ENCODE measurements around the gene GAMT.

The GAMT gene

DNA sequence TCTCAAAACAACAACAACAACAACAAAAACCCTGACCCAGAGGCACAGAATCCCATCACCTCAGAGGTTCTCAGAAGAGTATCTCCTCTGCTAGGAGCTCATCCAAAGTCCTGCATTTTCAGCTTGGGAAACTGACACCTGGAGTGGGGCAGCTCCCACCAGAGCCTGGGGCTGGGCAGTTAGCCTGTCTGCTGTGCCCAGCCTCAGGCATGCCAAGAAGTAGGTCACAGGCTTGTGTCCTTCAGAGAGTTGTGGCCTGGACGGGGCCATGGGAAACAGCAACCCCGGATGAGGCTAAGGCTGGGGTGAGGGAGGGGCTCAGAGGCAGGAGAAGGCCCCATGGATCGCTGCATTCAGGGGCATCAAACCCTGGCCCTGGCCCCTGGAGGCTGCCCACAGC, 15.5 kb downstream of the GAMT start:
- no peak for DNase-seq (ENCODE audit: low read depth in 3 of 3)

DNA sequence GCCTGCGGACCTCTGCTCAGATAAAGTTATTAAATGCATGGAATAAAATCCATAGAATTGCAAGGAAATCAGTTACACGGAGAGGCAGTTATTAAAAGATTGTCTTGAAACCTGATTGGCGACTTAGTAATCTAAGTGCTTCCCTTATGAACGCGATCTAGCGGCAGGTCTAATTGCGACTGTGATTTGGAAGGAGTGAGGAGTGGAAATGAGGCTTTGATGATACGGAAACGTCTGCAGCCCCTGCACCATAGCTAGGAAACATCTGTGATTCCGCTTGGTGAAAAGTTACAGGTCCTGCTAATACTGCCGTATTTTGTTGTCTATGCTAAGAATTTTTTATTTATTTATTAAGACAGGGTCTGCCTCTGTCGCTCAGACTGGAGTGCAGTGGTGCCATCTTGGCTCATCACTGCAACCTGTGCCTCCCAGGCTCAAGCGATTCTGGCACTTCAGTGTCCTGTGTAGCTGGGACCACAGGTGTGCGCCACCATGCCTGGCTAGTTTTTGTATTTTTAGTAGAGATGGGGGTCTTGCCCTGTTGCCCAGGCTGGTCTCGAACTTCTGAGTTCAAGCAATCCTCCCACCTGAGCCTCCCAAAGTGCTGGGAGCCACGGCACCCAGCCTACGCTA, 16.7 kb downstream of the GAMT start:
- no peak for DNase-seq (ENCODE audit: low read depth in 3 of 3)

DNA sequence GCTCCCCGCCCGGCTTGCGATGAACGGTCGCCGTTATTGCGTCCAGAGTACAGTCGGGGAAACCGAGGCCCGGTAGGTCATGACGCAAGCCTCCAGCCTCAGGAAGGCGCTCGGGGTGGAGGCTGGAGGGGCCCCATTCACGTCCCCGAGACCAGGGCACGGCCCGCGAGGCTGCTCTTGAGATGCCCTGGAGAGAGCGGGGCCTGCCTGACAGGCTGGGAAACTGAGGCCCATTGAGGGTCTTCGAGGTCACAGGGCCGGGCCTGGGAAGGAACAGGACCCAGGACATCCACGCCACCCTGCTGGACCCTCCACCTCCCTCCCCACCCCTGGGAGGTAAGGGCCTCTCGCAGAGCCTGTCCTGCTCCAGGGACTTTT, 17.3 kb downstream of the GAMT start:
- DNase-seq (ENCODE audit: low read depth in 3 of 3) = no peak

DNA sequence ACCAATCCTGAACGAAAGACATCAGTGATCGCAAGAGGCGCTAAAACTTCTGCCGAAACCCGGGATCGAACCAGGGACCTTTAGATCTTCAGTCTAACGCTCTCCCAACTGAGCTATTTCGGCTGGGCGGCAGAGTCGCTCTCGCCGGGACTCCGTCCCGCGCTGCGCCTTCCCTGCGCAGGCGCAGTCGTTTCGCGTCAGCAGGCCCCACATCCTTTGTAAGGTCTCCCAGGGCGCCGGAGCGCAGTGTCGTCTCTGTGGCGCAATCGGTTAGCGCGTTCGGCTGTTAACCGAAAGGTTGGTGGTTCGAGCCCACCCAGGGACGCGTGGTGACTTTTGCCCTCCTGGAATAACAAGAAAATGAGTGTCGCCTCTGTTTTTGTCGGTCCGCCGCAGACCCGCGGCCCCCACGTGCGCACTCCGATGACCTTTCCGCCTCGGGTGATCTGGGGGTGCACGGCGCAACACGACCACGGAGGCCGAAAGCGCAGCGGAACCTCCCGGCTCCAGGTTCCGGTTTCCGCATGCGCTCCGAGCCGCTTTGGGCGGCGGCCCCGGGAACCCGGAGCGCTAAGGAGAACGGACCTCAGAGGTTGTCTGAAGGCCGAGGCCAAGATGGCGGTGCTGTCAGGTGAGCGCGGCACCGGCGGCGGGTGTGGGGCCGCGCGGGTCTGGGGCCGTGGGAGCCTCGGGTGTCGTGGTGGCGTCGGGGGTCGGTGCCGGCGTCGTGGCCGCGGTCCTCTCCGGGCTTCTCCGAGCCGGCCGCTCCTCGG, 17.8 kb downstream of the GAMT start, which contains the start of gene NDUFS7:
TSS of gene NDUFS7 (plus strand) at position 596 of the 773 bp plus-strand sequence. CDS start at position 616, 20 bp downstream.
- peak; percentile 86 to 90 (median 88) for DNase-seq (ENCODE audit: low read depth in 3 of 3)

DNA sequence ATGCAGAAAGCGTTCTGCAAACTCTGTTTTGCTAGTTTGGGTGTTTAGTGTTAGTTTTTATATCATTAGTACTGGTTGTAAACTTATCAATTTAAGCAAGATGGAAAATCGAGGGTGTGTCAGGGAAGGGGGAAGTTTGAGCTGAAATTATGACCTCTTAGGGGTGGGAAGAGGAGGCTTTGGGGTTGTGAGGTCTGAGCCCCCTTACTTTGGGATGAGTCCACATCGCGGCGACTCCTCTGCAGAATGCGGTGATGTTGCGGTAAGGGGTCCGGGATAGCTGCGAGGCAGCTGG, 18.4 kb downstream of the GAMT start:
- DNase-seq (ENCODE audit: low read depth in 3 of 3) = no peak

DNA sequence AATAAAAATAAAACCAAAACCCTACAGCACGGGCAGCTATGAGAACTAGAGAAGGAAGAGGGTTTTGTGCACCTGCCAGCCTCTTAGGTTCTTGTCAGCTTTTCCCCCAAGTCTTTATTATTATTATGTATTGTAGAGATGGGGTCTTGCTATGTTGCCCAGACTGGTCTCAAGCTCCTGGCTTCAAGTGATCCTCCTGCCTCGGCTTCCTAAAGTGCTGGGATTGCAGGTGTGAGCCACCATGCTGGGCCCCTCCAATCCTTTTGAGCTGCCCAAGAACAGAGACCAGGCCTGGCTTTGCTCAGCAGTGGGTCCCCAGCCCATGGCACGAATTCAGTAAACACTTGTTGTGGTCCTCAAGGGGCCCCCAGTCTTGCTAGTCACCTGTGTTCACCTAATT, 19.1 kb downstream of the GAMT start:
- no peak for DNase-seq (ENCODE audit: low read depth in 3 of 3)

DNA sequence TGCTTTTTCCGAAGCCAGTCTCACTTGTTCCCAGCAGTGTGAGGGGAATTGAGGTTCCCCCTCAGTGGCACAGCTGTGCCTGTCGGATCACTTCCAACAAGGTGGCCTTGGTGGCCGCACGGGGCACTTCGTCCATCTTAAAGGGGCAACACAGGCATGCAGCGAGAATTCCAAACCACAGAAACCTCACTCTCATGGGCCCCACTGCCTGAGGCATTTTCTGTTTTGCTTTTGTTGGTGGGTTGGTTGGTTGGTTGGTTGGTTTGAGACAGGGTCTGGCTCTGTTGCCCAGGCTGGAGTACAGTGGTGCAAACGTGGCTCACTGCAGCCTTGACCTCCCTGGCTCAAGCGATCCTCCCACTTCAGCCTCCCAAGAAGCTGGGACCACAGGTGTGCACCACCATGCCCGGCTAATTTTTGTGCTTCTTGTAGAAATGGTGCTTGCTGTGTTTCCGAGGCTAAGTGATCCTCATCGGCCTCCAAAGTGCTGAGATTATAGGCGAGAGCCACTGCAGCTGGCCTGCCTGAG, 21.3 kb downstream of the GAMT start:
- no peak for DNase-seq (ENCODE audit: low read depth in 3 of 3)

DNA sequence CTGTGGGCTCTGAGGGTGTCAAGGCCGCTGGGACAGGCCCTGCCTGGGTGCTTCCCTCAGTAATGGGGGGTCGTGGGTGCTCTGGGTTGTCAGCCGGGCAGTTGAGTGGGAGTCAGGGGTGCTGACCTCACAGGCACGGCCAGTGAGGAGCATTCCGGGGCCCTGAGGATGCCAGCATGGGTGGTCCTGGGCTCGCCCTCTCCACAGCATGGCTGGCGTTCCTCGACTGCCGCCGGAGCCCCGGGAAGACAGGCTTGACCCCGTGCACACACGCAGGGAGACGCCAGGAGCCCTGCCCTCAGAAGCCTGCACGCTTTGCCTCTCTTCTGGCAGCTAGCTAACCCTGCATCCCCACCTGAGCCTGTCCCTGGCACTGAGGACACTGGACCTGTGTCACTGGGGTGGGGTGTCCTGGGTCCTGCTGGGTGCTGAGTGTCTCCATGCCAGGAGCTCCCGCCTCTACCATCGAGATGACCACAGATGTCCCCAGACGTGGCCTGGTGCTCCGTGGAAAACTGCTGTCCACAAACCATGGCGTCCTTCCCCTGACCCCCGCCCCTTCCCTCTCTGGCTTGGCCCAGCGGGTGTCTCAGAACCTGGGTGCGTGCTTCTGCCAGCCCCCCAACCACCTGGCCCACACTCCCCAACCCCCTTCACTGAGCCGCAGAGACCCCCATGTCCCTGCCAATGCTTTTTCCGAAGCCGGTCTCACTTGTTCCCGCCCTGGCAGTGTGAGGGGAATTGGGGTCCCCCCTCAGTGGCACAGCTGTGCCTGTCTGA, 22.0 kb downstream of the GAMT start:
- DNase-seq (ENCODE audit: low read depth in 3 of 3) = no peak

DNA sequence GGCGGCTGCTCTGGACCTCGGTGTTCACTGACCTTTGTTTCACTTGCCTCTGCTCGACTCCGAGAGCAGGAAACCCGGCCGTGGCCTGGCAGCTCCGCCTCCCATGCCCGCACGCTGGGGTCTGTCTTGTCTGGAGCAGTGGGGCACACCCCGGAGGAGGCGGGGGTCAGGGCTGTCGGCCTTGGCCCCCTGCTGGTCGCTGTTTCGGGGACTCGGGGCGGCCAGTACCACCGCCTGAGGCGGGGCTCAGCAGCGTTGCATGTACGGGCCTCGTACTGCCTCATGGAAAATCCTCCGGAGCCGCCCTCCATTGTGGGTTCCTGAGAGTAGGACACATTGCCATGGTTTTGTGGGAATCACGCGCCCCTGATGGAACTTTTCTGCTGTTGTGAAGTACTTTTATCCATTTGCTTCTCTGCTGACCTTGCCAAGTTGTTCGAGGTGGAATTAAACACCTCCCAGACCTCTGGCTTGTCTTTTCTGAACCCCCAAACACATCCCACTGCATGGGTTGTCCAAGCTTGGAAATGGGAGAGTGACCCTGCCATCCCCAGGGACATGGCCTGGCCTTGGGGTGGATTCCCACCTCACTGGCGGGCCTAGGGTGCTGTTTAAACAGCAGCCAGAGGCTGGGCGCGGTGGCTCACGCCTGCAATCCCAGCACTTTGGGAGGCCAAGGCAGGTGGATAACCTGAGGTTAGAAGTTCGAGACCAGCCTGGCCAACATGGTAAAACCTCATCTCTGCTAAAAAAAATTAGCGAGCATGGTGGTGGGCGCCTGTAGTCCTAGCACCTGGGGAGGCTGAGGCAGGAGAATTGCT, 23.2 kb downstream of the GAMT start:
- no peak for DNase-seq (ENCODE audit: low read depth in 3 of 3)

DNA sequence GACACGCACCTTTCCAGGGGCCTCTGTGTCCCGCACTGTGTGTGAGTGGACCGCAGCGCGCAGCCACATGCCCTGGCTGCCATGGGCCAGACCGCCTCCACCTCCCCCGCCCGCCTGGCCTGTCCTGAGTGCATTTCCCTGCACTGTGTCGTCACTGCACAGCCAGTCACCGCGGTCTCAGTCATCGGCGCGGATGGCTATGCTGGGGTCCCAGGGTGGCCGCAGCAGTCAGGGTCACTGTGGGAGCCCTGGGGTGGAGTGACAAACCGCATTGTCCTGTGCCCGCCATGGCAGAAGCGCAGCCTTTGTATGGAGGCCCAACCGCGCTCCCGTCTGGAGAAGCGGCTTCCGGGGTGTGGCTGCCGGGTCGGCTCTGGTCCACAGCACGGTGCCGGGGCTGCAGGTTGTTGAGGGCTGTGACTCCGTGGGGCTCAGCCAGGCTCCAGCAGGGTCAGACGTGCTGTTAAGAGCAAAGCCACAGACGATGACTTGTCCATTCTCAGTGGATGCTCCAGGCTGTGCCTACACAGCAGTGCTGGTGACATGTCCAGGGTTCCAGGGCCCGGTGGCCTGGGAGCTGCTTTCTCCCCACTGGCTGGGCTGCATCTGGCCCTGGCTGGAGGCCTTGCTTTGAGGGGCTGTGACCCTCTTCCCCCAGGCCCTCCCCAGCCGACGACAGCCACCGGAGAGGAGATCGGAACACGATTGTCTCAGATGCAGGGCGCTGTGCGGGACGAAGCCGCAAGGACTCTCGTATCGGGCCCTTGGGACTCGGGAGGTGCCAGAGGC, 24.0 kb downstream of the GAMT start:
- DNase-seq (ENCODE audit: low read depth in 3 of 3) = no peak

DNA sequence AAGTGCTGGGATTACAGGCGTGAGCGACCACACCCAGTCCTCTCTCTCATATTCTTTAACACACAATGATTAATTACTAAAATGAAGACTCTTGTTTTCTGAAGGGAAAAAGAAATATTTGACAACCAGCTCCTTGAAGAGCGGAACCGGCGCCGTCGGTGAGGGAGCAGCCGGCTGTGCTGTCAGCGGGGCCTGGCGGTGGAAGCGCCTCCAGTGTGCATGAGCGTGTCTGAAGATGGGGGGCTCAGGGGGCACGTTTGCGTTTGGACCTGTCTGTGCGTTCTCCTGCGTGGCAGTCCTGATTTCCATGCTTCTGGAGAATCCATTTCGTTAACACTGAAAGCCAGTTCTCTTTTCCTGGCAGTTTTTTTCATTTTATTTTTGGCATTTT, 24.9 kb downstream of the GAMT start:
- no peak for DNase-seq (ENCODE audit: low read depth in 3 of 3)

DNA sequence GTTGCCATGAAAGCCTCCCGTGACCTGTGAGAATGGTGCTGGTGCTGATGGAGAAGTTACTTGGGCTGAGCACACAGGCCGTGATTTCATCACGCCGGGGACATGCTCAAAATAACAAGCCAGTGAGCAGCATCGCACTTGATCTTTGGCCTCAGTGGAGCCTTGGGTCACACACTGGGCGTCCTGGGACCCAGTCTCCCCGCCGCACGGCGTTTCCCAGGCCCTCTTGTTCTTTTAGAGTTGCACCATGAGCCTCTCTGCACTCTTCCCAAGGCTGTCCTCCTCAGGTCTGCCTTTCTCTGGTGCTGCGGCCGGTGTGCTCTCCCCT, 27.1 kb downstream of the GAMT start:
- no peak for DNase-seq (ENCODE audit: low read depth in 3 of 3)

DNA sequence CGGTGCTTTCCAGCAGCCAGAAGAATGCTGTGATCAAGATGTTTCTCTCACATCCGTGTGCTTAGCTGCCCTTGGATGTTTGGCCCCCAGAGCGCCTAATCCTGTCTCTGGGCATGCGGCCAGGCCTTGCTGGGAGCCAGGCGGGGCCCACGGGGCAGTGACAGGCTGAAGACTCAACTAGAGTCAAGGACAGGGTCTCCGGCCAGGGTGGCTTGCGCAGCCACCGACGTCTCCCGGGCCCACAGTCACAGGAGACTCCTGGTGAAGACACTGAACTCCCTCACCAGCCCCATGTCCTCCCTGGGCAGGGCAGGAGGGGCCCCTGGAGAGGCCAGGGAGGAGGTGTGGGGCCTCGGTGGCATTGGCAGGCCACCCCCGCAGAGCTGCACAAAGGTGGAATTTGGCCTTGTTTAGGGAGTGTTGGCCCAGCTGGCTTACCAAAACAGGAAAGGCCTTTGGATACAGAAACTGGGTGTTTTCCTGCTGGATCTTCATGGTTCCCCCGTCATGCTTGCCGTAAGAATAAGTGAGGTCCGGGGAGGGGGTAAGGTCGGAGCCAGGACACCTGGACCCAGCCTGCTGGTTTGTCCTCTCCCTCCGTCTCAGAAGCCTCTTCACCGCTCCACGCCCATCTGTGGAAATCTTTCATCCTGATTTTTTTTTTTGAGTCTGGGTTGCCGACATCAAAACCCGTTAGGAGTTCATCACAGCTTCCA, 27.6 kb downstream of the GAMT start:
- no peak for DNase-seq (ENCODE audit: low read depth in 3 of 3)

DNA sequence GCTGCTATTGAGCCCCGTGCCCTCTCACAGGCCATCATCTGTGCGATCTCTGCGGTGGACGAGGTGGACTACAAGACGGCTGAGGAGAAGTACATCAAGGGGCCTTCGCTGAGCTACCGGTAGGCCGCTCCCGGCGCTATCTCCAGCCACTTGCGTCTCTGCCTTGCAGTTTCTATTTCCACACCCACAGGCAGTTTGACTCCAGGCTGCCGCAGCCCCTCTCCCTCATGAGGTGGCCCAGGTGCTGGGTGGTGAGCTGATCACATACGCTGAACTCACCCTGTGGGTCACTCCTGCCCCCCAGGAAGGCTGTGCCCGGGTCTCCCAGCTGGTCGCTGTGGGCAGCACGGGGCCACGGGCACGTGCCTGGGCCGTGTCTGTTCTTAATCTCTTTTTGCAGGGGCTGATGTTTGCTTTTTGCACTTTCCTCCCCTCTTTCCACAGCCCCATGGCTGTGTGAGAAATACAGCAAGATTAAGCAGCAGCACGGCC, 28.3 kb downstream of the GAMT start:
- DNase-seq (ENCODE audit: low read depth in 3 of 3) = no peak

DNA sequence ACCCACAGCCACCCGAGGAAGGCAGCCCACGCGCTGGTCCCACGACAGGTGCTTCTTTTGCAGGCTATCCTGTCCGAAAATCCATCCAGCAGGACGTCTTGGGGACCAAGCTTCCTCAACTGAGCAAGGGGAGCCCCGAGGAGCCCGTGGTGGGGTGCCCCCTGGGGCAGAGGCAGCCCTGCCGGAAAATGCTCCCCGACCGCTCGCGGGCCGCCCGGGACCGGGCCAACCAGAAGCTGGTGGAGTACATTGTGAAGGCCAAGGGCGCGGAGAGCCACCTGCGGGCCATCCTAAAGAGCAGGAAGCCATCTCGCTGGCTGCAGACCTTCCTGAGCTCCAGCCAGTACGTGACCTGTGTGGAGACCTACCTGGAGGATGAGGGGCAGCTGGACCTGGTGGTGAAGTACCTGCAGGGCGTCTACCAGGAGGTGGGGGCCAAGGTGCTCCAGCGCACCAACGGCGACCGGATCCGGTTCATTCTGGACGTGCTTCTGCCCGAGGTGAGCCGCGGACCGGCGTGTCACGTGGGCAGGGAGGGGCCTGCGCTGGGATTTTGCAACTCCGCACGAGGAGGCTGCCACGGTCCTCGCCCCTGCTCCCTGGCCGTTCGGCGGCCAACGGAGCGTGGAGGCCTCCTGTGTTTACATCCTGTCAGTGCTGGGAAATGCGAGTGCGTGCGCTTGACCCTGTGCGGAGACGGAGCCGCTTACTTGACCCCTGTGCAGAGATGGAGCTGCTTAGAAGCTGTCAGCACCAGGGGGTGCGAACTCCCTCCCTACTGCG, 30.6 kb downstream of the GAMT start:
- no peak for DNase-seq (ENCODE audit: low read depth in 3 of 3)

DNA sequence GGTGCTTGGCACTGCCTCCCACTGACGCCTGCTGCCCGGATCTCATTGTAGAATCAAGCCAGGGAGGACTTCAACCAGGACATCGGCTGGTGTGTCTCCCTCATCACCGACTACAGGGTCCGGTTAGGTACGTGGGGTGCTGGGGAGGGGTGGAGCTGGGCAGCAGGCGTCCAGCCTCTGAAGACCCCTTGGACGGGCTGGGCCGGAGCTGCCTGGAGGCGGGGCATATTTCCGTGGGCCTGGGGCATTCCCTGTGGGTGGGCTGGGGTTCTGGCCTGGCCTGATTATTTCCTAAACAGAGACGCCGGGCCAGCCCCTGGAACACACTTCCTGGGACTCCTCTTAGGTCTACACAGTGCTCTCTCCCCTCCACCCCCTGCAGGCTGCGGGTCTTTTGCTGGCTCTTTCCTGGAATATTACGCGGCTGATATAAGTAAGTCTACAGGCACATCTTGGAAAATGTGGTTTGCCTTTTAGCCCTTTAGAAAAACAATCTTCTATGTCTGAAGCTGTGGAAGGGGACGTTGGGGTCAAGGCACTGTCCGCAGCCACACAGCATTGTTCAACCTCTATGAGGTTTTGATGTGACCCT, 32.0 kb downstream of the GAMT start:
- DNase-seq (ENCODE audit: low read depth in 3 of 3) = no peak

DNA sequence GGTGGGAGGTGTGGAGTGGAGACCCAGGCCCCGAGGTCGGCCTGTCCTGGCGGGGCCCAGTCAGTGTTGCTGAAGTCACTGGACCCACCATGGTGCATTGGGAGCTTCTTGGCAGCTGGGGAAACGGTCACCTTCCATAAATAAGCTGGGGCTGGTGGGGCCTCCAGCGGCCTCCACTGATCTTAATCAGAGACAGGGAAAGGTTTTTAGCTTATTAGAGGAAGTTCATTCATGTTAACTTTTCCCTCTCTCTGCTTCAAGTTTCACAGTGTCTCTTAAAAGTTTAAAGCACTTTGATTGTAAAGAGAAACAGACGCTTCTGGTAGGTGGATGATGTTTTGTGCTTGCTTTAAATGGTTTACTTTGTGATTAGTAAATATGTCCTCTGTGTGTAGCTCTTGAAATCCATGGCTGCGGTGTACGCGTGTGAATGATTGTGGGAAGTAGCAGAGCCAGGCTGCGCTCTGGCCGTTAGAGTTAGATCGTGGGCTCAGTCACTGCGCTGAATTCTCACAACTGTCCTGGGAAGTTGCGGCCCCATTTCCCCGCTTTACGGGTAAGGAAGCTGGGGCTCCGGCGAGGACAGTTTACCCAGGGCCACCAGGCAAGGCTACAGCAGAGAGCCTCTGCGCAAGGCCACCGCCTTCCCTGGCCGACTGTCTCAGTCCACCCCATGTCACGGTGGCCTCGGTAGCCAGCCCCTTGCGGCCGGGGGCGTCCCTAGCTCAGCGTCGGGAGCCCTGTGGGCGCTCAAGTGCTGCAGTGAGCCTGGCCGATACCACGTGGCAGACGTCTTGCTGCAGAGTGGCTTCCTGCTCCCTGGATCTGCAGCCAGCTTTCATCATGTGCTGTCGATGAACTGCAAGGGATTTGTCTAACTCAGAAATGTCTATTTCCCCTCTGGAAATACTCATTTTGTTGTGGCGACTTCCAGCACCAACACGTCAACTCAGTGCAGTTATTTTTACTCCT, 34.2 kb downstream of the GAMT start:
- DNase-seq (ENCODE audit: low read depth in 3 of 3) = no peak

DNA sequence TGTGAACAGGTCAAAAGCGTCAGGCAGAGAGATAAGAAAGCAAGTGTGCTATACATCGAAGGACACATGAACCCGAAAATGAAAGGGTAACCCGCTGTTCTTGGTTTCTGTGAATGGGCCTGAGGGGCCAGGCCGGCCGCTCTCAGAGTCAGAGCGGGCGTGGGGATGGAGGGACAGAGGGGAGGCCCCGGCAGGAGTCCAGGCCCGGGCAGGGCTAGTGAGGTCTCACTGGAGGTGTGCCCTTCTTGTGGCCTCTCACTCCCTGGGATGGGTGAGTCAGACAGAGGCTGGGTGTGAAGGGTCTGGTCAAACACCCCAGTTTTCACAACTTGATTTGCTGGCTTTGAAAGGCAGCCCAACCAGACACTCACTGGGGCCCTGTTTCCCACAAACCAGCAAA, 35.0 kb downstream of the GAMT start:
- DNase-seq (ENCODE audit: low read depth in 3 of 3) = no peak

Data from stimulated activated CD4-positive, alpha-beta T cell treated with anti-CD3 and anti-CD28 coated beads, TNF-alpha, amount 100 ng/mL, for 24 hours (primary cell).